ENCODE measurements around the gene HOXC12.
A peak's percentile ranks its signal among the peaks of the same experiment; 100 is the strongest.

Gene HOXC12, protein sequence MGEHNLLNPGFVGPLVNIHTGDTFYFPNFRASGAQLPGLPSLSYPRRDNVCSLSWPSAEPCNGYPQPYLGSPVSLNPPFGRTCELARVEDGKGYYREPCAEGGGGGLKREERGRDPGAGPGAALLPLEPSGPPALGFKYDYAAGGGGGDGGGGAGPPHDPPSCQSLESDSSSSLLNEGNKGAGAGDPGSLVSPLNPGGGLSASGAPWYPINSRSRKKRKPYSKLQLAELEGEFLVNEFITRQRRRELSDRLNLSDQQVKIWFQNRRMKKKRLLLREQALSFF

DNA sequence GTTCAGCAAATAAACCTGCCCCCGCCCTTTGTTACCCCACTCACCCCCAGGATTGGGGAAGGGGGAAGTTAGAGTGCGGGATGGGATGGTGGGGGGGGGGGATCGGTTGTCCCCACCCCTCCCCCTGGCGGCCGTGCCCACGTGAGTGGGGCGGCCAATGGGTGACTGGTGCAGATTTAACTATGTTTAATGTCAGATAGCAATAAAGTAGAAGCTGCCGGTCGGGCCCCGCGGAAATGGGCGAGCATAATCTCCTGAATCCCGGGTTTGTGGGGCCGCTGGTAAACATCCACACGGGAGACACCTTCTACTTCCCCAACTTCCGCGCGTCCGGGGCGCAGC, at the start of gene HOXC12:
Gene HOXC12, plus strand, starts transcription at position 210 of the 342 bp plus-strand sequence. Its CDS starts 27 bp downstream, at position 237.
- no peak for DNase-seq (ENCODE audit: low spot score)

DNA sequence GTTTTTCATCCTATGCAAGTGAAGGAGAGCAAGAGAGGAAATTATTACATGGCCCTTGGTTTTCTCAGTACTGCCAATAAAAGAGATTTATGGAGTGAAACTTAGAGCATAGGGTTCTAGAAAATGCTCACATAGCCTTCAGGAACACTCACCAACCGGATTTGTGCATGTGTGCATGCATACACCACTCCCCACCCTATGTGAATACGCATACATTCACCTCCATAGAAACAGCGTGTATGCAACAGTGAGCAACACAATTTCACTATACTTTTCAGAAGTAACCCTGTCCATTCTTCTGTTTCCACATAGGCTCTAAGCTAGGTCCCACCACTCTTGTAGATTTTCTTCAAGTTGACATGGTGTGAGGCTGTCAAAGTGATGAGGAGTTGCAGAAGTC, 47.6 kb upstream of the HOXC12 start:
- DNase-seq (ENCODE audit: low spot score): no peak

DNA sequence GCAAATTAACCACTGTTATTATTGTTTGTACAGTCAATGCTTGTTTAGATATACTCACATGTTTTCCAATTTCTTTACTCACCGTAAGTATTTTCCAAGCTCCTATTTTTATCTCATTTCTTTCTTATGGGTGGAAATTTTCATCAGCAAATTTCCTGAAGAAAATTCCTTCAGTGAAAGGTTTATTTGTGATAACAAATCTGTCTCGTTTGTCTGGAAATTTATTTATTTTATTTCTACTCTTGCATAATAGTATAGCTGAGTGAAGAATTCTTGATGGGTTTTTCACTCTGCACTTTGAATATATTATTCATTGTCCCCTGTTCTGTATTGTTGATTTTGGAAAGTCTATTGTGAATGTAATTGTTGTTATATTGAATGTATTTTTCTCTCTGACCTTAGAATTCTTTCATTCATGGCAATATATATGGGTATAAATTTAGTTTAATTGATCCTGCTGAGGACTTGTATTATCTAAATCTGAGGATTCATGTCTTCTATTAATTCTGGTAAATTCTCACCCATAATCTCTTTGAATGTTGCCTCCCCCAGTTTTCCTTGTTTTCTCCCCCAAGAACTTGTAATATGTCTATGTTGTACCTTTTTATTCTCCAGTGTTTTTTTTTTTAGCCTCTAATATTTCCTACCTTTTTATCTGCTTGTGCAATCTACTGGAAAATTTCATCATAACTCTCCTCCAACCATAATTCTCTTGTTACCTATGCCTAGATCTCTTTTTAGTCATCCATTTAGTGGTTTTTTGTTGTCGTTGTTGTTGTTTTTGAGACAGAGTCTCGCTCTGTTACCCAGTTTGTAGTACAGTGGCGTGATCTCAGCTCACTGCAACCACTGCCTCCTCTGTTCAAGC, 37.7 kb upstream of the HOXC12 start:
- no peak for DNase-seq (ENCODE audit: low spot score)

DNA sequence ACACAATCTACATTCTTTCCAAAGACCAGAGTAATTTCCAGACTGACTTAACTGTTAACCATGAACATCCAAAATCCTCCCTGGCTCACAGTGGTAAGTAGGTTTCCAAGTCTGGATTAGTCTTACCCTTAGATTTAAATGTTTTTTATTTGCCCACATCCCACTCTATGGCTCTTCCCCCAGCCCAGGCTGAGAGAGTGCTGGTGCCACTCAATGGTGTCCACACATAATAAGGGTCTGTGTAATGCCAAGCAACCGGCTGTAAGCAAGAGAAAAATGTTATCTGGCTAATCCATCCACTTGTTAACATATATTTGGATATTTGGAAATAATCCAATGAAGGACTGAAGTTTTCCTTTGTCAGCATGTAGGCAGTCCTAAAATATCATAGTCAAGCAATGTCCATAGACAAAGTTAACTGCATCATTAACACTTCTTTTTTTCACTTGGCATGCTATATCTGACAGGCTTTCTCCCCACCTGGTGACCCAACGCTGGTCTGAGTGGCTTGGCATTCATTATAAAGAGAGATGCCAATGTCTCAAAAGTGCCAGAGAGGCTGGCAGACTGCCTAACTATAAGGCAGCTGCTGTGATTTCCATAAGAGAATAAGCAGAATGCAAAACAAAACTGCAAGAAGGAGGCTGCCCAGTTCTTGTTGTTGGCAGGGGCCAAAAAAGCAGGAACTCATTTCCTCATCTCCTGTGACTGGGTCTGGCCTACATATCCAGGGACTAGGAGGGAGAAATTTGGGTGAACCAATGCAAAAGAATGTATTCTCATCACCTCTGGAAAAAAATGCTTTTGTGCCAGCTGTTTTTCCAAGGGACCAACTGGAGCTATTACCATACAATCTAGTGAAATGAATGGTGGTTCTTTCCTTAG, 29.9 kb upstream of the HOXC12 start:
- DNase-seq (ENCODE audit: low spot score): no peak

DNA sequence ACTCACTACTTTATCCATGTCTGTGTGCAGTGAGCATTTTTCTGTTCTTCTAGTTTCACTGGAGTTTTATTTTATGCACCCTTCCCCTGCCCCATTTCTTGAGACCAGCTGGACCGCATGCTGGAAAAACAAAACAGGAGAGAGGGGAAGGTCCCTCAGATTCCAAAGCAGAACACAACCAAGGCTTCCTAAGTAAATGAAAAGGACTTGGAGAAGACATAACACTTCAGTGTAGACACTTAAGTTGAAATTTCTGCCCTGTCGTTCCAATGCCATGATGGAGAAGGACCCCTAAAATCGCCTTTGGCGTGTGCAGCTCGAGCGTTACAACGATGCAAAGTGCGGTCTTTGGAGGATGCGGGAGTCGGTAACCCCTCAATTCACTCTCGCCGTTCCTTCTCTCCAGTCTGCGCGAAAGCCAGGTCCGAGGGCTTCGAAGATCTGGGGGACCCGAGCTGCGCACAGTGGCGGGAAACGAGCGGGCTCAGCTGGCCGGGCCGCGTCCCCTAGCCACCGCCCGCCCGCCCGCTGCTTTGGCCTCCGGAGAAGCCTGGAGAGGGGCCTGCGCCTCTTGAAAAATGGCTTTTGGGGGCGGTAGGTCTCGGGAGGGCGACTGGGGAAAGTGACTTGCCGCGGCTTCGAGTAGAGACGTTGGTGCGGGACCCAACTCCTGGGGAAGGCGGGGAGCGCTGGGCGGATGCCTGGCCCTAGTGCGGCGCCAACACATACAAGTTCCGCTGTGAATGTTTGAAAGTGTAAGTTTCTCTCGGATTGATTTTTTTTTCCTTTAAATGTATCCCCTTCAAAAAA, 27.3 kb upstream of the HOXC12 start:
- DNase-seq (ENCODE audit: low spot score): no peak

DNA sequence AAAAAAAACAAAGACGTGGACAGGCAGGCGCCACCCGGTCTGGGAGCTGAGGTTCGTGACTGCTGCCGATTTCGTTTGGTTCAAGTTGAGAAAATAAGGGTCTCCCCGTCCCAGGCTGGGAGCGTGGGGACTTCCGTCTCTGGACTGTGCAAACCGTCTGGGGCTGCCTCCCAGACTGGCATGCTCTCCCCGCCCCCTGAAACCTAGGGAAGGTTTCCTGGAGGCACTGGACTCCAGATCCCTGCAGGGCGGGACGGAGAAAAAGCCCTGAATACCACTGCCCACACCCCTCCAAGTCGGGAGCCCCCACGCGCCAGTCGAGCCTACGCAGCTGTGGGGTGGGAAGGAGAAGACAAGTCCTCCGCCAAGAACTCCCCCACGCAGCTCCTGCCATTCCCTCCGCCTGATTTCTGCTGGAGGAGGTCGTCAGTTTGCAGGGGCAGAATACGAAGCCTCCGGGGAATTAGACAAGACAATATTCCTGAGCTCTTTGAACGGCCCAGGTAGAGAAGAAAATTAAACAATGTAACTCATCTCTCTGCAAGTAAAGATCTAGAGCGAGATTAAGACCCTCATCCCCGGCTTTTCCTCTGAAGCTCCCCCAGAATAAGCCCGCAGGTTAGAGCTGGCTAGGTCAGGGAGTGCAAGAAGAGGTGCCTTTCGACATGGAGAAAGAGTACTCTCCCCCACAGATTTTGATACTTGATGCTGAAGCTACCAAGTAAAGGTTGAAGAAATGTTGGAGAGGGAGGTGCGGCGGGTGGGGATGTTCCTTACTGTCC, 26.5 kb upstream of the HOXC12 start:
- no peak for DNase-seq (ENCODE audit: low spot score)

DNA sequence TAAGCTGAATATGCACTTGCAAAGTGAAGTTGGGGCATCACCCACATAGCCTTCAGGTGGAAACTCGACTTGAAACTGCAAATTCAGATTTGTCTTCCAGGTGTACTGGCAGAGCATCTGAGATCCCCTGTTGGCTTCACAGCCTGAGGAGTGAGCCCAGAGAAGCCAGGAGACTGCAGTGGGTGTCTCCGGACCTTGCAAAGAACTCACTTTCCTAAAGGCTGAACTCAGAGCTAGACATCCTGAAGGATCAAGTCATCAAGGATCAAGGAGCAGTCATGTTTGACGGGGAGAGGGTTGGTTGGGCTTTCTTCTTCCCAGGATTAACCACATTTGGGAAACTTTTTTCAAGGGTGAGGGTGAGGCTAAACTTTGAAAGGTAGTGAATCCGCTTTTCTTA, 25.2 kb upstream of the HOXC12 start:
- no peak for DNase-seq (ENCODE audit: low spot score)

DNA sequence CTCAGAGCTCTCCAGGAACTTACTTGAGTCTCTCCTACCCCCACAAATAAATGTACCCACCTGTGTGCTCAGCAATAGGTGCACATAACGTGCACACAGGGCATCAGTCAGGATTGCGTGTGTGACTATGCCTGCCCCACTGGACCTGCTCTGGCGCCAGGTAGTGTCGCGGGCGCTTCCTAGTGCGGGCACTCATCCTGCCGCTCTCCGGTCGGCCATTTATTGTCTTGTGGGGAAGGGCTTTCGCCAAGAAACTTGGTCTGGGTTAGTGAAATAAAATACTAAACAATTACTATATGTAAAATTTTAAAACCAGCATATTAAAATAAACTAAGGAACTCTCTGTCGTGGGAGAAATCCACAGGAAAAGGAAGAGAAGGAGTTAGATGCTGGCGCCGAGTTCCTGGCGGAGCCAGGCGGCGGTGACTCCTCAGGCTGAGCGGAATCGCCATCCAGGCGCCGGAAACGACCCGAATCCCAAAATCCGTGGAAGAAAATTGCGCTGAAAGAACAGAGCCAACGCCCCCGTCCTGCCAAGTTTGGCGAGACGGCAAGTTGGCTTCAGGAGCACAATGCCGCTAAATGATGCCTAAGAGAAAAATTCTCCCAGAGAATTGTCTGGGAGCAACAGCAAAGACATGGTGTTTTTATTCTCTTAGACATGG, 24.0 kb upstream of the HOXC12 start:
- DNase-seq (ENCODE audit: low spot score): no peak

DNA sequence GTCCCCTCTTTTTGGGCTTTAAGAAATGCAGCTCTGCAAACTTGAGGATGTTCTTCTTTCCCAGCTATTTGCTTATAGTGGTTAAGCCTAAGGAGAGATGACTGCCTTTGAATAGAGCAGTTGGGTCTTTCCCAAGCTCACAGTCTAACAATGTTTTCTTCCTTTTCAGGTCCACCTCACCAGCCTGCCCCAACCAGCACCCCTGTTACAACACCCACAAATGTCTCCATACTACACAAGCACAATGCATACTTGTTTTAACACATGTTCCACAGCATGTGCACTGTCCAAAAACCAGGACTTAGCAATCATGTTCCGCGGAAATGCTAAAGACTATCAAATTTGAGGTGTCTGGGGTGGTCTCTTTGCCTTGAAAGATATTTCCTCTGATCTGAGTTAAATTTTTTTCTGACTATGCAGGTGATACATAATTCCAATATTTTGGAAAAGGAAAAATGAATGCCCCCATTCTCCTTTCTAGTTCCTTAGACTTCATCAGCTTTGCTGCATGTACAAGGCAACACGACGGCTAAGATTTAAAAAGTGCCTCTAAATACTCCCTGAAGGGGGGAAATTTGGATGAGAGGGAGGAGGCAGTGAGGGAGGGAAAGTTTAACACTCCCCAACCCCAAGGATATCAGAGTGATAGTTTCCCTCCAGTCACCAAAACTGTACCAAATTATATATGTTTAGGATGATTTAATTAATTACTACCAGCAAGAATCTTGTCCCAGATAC, 22.7 kb upstream of the HOXC12 start:
- no peak for DNase-seq (ENCODE audit: low spot score)

DNA sequence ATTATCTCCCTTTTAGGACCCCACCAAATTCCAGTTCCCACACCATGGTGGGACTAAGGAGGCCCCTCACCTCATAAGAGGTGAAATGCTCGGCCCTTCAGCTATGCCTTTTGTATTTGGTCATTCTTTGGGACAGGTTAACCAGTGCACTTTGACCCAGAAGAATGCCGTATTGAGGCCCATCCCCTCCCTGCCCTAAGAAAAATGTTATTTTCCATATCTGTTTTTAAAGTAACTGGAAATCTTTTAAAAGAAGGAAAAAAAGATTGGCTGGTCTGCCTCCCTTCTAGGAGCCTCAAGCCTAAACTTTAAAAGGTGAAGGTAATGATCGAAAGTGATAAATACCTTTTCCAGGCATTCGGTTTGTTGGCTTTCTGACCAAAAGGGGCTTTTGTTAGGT, 21.8 kb upstream of the HOXC12 start:
- no peak for DNase-seq (ENCODE audit: low spot score)

DNA sequence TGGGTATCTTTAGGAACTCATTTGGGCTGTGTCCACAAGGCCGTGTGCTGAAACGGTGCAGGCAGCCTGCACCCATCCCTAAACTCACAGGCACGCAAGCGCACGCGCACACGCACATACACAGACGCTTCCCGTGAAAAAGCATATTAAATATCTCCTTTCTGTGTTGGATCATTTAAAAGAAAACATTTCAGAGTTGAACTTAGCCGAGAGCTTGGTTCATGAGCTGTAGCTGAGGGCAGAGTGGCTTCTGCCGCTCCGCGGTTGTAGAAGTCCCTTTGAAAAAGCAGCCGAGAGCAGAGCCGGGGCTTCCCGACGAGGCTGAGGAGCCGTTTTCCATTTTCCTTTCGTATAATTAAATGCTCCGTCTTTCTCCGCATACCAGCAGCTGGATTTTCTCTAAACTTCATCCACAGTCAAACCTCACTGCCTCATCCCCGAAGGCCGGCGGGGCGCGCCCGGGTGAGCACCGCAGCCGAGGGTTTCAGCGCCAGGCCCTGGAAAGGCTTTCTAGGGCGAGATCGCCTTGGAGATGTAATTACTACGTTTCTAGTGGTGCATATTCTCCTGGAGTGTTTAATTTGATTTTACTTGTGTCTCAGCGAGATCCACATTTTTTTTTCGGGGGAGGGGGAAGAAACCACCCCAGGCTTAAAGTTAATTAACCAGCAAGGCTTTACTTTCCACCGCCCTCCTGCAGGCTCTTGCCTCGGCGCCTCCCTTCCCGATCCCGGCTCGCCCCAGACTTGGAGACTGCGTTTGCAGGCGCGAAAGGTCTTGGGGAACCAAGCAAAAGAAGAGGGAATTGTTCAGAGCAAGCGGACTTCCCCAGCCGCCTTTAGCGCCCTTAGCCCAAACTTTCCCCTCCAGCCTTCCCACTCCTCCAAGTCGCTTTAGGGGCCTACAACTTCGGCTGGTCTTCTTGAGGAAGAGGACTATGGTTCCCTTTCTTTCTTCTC, 19.0 kb upstream of the HOXC12 start:
- no peak for DNase-seq (ENCODE audit: low spot score)

DNA sequence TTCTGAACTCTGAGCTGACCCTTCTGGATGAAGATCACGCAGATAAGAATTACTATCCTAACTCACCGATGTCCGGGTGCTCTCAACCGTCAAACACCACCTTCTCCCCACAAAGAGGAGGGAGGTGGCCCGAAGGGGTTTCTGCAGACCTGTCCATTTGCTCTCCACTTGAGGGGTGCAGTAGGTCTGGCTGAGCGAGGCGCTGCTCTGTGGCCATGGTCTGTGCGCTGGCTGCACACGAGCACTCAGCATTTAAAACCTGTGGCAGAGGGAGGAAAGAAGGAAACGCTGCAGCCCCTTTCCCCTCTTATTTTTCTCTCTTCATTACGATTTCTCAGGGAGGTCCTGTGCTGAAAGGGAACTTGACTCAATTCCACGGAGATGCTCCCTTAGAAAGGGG, 17.6 kb upstream of the HOXC12 start:
- DNase-seq (ENCODE audit: low spot score): no peak

DNA sequence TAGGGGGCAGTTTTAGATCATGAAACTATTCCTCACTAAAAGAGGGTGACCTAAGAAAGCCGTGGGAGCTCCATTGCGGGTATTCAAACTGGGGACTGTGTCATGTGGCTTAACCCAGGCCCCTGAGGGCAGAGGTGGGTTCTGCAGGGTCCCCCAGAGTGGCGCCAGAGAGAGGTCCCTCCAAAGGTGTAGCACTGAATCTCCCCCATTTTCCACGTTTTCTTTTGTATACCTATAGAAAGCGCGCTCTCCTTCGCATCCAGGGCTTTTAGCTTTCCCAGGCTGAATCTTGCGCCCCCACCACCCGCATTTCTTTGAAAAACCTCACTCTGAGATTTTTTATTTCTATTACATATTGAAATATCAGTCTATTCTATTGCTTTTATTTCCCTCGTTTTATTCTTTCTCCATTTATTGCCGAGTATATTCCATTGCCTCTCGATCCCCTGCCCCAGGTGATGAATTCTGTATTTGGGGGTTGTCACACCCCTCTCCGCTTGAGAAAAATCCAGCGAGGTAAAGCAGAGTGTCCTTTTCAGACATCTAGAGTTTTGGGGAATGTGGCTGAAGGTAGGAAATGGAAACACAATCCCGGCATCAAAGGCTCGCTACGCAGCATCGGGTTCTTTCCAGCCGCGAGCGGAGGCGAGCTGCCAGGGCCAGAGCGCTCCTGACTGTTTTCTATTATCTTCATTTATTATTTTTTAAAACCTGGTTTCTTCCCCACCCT, 16.9 kb upstream of the HOXC12 start:
- no peak for DNase-seq (ENCODE audit: low spot score)

DNA sequence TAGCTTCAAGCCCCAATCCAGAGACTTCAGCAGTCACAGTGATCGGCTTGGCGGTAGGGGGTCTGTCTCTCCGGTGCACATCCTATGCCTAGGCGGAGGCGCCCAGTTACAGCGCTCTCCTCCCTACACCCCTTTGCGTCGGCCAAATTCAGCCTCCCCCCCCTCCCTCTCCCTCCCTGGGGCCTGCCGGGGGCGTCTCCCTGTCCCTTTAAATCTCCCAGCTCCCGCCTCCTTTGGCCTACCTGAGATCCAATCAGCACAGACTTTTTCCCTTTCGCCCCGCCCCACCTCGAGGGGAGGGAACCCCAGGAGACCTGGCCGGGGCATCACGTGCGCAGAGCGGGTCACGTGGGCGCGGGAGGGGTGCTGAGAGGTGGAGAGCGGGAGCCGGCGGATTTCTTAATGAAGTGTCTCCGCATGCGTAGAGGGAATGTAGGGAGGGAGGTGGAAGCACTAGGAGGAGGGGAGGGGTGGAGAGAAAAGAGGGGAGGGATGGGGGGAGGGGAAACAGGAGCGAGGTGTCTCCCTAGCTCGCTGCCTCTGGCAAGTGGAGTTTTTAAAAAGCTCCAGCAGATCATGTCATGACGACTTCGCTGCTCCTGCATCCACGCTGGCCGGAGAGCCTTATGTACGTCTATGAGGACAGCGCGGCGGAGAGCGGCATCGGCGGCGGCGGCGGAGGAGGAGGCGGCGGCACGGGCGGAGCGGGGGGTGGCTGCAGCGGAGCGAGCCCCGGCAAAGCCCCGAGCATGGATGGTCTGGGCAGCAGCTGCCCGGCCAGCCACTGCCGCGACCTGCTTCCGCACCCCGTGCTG, 16.2 kb upstream of the HOXC12 start, which contains the start of gene HOXC13:
Gene HOXC13, plus strand, starts transcription at position 506 of the 815 bp plus-strand sequence. Its CDS starts 76 bp downstream, at position 582.
- DNase-seq (ENCODE audit: low spot score): peak; percentile 95

DNA sequence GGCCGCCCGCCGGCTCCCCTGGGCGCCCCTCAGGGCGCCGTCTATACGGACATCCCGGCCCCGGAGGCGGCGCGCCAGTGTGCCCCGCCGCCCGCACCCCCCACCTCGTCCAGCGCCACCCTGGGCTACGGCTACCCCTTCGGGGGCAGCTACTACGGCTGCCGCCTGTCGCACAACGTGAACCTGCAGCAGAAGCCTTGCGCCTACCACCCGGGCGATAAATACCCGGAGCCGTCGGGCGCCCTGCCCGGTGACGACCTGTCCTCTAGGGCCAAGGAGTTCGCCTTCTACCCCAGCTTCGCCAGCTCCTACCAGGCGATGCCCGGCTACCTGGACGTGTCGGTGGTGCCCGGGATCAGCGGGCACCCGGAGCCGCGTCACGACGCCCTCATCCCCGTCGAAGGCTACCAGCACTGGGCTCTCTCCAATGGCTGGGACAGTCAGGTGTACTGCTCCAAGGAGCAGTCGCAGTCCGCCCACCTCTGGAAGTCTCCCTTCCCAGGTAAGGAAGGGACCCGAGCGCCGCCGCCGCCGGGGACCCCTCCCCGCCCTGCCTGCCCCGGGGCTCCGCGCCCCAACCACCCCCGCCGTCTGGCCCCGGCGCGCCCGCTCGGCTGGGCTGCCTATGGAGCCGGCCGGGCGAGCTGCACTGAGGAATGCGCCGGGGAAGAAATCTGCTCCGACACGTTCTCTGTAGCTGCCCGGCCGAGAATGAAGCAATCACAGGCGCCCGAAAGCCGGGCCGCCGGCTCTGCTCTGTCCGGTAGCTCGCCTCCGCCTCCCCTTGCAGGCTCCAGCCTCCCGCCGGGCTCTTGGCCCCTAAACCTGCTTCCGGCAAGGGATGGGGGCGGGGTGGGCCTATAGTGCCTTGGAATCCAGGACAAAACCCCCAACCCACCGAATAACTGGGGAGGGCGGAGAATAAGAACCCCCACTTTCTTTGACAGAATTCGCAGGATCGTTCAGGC, 15.3 kb upstream of the HOXC12 start:
- DNase-seq (ENCODE audit: low spot score): no peak

Data from COLO829 (cell line).